ENCODE data around the gene LRP10. TPM values are rescaled to one million over a fixed set of nuclear protein-coding genes. Genes with fewer than 3 reads are reported as not detected.

Gene LRP10
- polyA plus RNA-seq, 1 experiment: 87.8 TPM

- CTCF ChIA-PET: interaction anchor here (1.2 kb wide), 1 partner anchor 24 kb away, joined by 6 read pairs; no protein-coding TSS in a partner anchor
- POLR2A ChIA-PET: no interaction called here
- no peaks in the 10 kb centered on the region for H3K27me3 ChIP-seq (ENCODE audit: control insufficient read depth, insufficient read depth, low read length)
- H3K4me3 ChIP-seq (ENCODE audit: low read depth, low read length): no peak overlapping the region
- no peak for DNase-seq (ENCODE audit: low read depth, low spot score)
- no peak overlapping the region for H3K27ac ChIP-seq (ENCODE audit: low read depth, low read length)
- H3K9me3 ChIP-seq (ENCODE audit: control insufficient read depth, insufficient read depth, low read length): no peaks in the 10 kb centered on the region; the same call in 1 of the 2 replicates
- TF ChIP-seq CTCF (IDR thresholded peaks at IDR 0.05; ENCODE audit: low read depth, low read length): no peak
Measured at GRCh38 chr14:22875748-22876319, 4.3 kb downstream of the LRP10 start.

GRCh38 chr14:22877000-22877501, 5.5 kb downstream of the LRP10 start:
- Histone ChIP-seq H3K9me3 (ENCODE audit: control insufficient read depth, insufficient read depth, low read length) (no peaks in the 10 kb centered on the region; the same call in 1 of the 2 replicates), H3K27me3 (ENCODE audit: control insufficient read depth, insufficient read depth, low read length) (no peaks in the 10 kb centered on the region), H3K27ac (ENCODE audit: low read depth, low read length) (no peak overlapping the region), H3K4me3 (ENCODE audit: low read depth, low read length) (no peak overlapping the region)
- ChIA-PET CTCF (no interaction called here), POLR2A (no interaction called here)
- no peak for TF ChIP-seq CTCF (IDR thresholded peaks at IDR 0.05; ENCODE audit: low read depth, low read length)
- DNase-seq (ENCODE audit: low read depth, low spot score): no peak

- DNase-seq (ENCODE audit: low read depth, low spot score): no peak
Measured at GRCh38 chr14:22878271-22879246, 7.0 kb downstream of the LRP10 start.

GRCh38 chr14:22882064-22882463, 10.5 kb downstream of the LRP10 start:
- POLR2A ChIA-PET: interaction anchor here (0.8 kb wide), 1 partner anchor 311 kb away, joined by 10 read pairs; no protein-coding TSS in a partner anchor
- no peak for TF ChIP-seq CTCF (IDR thresholded peaks at IDR 0.05; ENCODE audit: low read depth, low read length)
- Histone ChIP-seq H3K27me3 (ENCODE audit: control insufficient read depth, insufficient read depth, low read length) (no peaks in the 10 kb centered on the region), H3K9me3 (ENCODE audit: control insufficient read depth, insufficient read depth, low read length) (no peaks in the 10 kb centered on the region), H3K27ac (ENCODE audit: low read depth, low read length) (no peak overlapping the region), H3K4me3 (ENCODE audit: low read depth, low read length) (no peak overlapping the region)
- no peak for DNase-seq (ENCODE audit: low read depth, low spot score)
- CTCF ChIA-PET: interaction anchor here (0.7 to 9.1 kb wide), 5 partner anchors 9 to 325 kb away, joined by 3 to 110 read pairs (median 6); partner anchors contain the start of gene LRP10

More at GRCh38 chr14:22878271-22879246, 7.0 kb downstream of the LRP10 start:
- ChIA-PET CTCF (no interaction called here), POLR2A (no interaction called here)
- Histone ChIP-seq H3K27ac (ENCODE audit: low read depth, low read length) (no peak overlapping the region), H3K4me3 (ENCODE audit: low read depth, low read length) (no peak overlapping the region), H3K27me3 (ENCODE audit: control insufficient read depth, insufficient read depth, low read length) (no peaks in the 10 kb centered on the region), H3K9me3 (ENCODE audit: control insufficient read depth, insufficient read depth, low read length) (no peaks in the 10 kb centered on the region)
- no peak for TF ChIP-seq CTCF (IDR thresholded peaks at IDR 0.05; ENCODE audit: low read depth, low read length)
